ENCODE results near the gene GPC2.
A peak's percentile ranks its signal among the peaks of the same experiment; 100 is the strongest.

GPC2 gene

GRCh38 chr7:100163871-100164270 is 13.3 kb downstream of the GPC2 start:
- no peak overlapping the region for H3K4me2 ChIP-seq (ENCODE audit: low read length)
- H3K4me1 ChIP-seq (ENCODE audit: control insufficient read depth in 1 of 2, insufficient read depth in 2 of 2, low read length in 2 of 2), result peaks cover 4 to 5% of the 10 kb centered on the region in 2 experiments
- no peak overlapping the region for H3K14ac ChIP-seq (ENCODE audit: low read length)
- H4K12ac ChIP-seq (ENCODE audit: low read depth, low read length), result no peak overlapping the region
- no peak overlapping the region for H3K18ac ChIP-seq (ENCODE audit: low read length)
- H4K8ac ChIP-seq (ENCODE audit: low read depth, low read length), result no peak overlapping the region
- no peaks in the 10 kb centered on the region for H3K36me3 ChIP-seq (ENCODE audit: control insufficient read depth in 1 of 2, insufficient read depth in 2 of 2, low read length in 2 of 2)
- no peaks in the 10 kb centered on the region for H3K79me2 ChIP-seq (ENCODE audit: control insufficient read depth, insufficient read depth, low read length, poor library complexity)
- H2BK12ac ChIP-seq (ENCODE audit: low read length), result no peak overlapping the region
- H2AK5ac ChIP-seq (ENCODE audit: low read length), result no peak overlapping the region
- H3K27ac ChIP-seq (ENCODE audit: low read depth, low read length), result no peak overlapping the region
- no peak overlapping the region for H3K9ac ChIP-seq (ENCODE audit: low read length)
- no CpG with 5 or more reads among the region's 5 CpGs for WGBS (ENCODE audit: extremely low coverage, insufficient coverage, insufficient read length)
- H3K9me3 ChIP-seq (ENCODE audit: insufficient read depth, low read depth, low read length), result peaks cover 3% of the 10 kb centered on the region
- H4K91ac ChIP-seq (ENCODE audit: low read depth, low read length), result no peak overlapping the region
- H2BK120ac ChIP-seq (ENCODE audit: insufficient read depth, low read length, poor library complexity), result no peak overlapping the region
- H2AFZ ChIP-seq (ENCODE audit: insufficient read depth, low read length, poor library complexity), result no peak overlapping the region
- peak; percentile 67 to 84 for DNase-seq
- peaks cover under 1% of the 10 kb centered on the region for H3K79me1 ChIP-seq (ENCODE audit: low read length)
- no peak overlapping the region for H2BK5ac ChIP-seq (ENCODE audit: low read depth, low read length, poor library complexity)
- no peak overlapping the region for H3K4ac ChIP-seq (ENCODE audit: low read depth, low read length)
- H3K4me3 ChIP-seq (ENCODE audit: low read depth, low read length), result no peak overlapping the region
- peaks cover 23% of the 10 kb centered on the region for H3K27me3 ChIP-seq (ENCODE audit: insufficient read depth, low read length)
- no peak overlapping the region for H3K23ac ChIP-seq (ENCODE audit: low read length)

GRCh38 chr7:100163006-100163531 is 14.1 kb downstream of the GPC2 start:
- H2AFZ ChIP-seq (ENCODE audit: insufficient read depth, low read length, poor library complexity), result no peak overlapping the region
- no peak overlapping the region for H4K12ac ChIP-seq (ENCODE audit: low read depth, low read length)
- DNase-seq, result peak; percentile 92 to 95
- H2AK5ac ChIP-seq (ENCODE audit: low read length), result no peak overlapping the region
- no peak overlapping the region for H3K4me2 ChIP-seq (ENCODE audit: low read length)
- no peak overlapping the region for H3K23ac ChIP-seq (ENCODE audit: low read length)
- peaks cover 15% of the 10 kb centered on the region for H3K27me3 ChIP-seq (ENCODE audit: insufficient read depth, low read length)
- H3K4me1 ChIP-seq (ENCODE audit: control insufficient read depth in 1 of 2, insufficient read depth in 2 of 2, low read length in 2 of 2), result peaks cover 4 to 5% of the 10 kb centered on the region in 2 experiments
- no CpG with 5 or more reads among the region's 6 CpGs for WGBS (ENCODE audit: extremely low coverage, insufficient coverage, insufficient read length)
- H4K91ac ChIP-seq (ENCODE audit: low read depth, low read length), result no peak overlapping the region
- H3K4ac ChIP-seq (ENCODE audit: low read depth, low read length), result no peak overlapping the region
- no peak overlapping the region for H2BK120ac ChIP-seq (ENCODE audit: insufficient read depth, low read length, poor library complexity)
- H3K9ac ChIP-seq (ENCODE audit: low read length), result no peak overlapping the region
- no peak overlapping the region for H4K8ac ChIP-seq (ENCODE audit: low read depth, low read length)
- no peak overlapping the region for H3K14ac ChIP-seq (ENCODE audit: low read length)
- no peak overlapping the region for H3K18ac ChIP-seq (ENCODE audit: low read length)
- peaks cover 3% of the 10 kb centered on the region for H3K9me3 ChIP-seq (ENCODE audit: insufficient read depth, low read depth, low read length)
- H2BK5ac ChIP-seq (ENCODE audit: low read depth, low read length, poor library complexity), result no peak overlapping the region
- no peak overlapping the region for H2BK12ac ChIP-seq (ENCODE audit: low read length)
- no peak overlapping the region for H3K4me3 ChIP-seq (ENCODE audit: low read depth, low read length)
- H3K79me1 ChIP-seq (ENCODE audit: low read length), result peaks cover 8% of the 10 kb centered on the region
- H3K79me2 ChIP-seq (ENCODE audit: control insufficient read depth, insufficient read depth, low read length, poor library complexity), result peaks cover 4% of the 10 kb centered on the region
- H3K36me3 ChIP-seq (ENCODE audit: control insufficient read depth in 1 of 2, insufficient read depth in 2 of 2, low read length in 2 of 2), result no peaks in the 10 kb centered on the region
- no peak overlapping the region for H3K27ac ChIP-seq (ENCODE audit: low read depth, low read length)

- Histone ChIP-seq H3K79me1 (ENCODE audit: low read length) (peaks cover 10% of the 10 kb centered on the region), H4K91ac (ENCODE audit: low read depth, low read length) (no peak overlapping the region), H2BK12ac (ENCODE audit: low read length) (no peak overlapping the region), H3K18ac (ENCODE audit: low read length) (no peak overlapping the region), H3K36me3 (ENCODE audit: control insufficient read depth in 1 of 2, insufficient read depth in 2 of 2, low read length in 2 of 2) (peaks cover 18 to 22% of the 10 kb centered on the region in 2 experiments), H2AFZ (ENCODE audit: insufficient read depth, low read length, poor library complexity) (no peak overlapping the region), H2AK5ac (ENCODE audit: low read length) (no peak overlapping the region), H3K4me1 (ENCODE audit: control insufficient read depth in 1 of 2, insufficient read depth in 2 of 2, low read length in 2 of 2) (peaks cover 12 to 19% of the 10 kb centered on the region in 2 experiments), H4K12ac (ENCODE audit: low read depth, low read length) (no peak overlapping the region), H3K79me2 (ENCODE audit: control insufficient read depth, insufficient read depth, low read length, poor library complexity) (peaks cover 4% of the 10 kb centered on the region), H3K23ac (ENCODE audit: low read length) (no peak overlapping the region), H3K4ac (ENCODE audit: low read depth, low read length) (no peak overlapping the region), H3K9ac (ENCODE audit: low read length) (no peak overlapping the region), H3K14ac (ENCODE audit: low read length) (no peak overlapping the region), H3K9me3 (ENCODE audit: insufficient read depth, low read depth, low read length) (peaks cover 4% of the 10 kb centered on the region), H2BK5ac (ENCODE audit: low read depth, low read length, poor library complexity) (no peak overlapping the region), H3K27me3 (ENCODE audit: insufficient read depth, low read length) (no peaks in the 10 kb centered on the region), H2BK120ac (ENCODE audit: insufficient read depth, low read length, poor library complexity) (no peak overlapping the region), H4K8ac (ENCODE audit: low read depth, low read length) (no peak overlapping the region), H3K4me3 (ENCODE audit: low read depth, low read length) (no peak overlapping the region), H3K4me2 (ENCODE audit: low read length) (no peak overlapping the region), H3K27ac (ENCODE audit: low read depth, low read length) (no peak overlapping the region)
- no peak for DNase-seq
- no CpG with 5 or more reads among the region's 18 CpGs for WGBS (ENCODE audit: extremely low coverage, insufficient coverage, insufficient read length)
These were observed 17.1 kb downstream of the GPC2 start for GRCh38 chr7:100160067-100160466.

- Histone ChIP-seq H4K8ac (ENCODE audit: low read depth, low read length) (peak overlapping the region; percentile 92), H3K9ac (ENCODE audit: low read length) (peak overlapping the region; percentile 44), H3K23ac (ENCODE audit: low read length) (no peak overlapping the region), H4K12ac (ENCODE audit: low read depth, low read length) (peak overlapping the region; percentile 49), H3K79me2 (ENCODE audit: control insufficient read depth, insufficient read depth, low read length, poor library complexity) (peaks cover 4% of the 10 kb centered on the region), H2BK5ac (ENCODE audit: low read depth, low read length, poor library complexity) (no peak overlapping the region), H3K4ac (ENCODE audit: low read depth, low read length) (no peak overlapping the region), H4K91ac (ENCODE audit: low read depth, low read length) (peak overlapping the region; percentile 65), H2AFZ (ENCODE audit: insufficient read depth, low read length, poor library complexity) (peak overlapping the region; percentile 70), H3K4me3 (ENCODE audit: low read depth, low read length) (peak overlapping the region; percentile 72), H3K9me3 (ENCODE audit: insufficient read depth, low read depth, low read length) (peaks cover 4% of the 10 kb centered on the region), H2BK12ac (ENCODE audit: low read length) (no peak overlapping the region), H3K4me1 (ENCODE audit: control insufficient read depth in 1 of 2, insufficient read depth in 2 of 2, low read length in 2 of 2) (peaks cover 12 to 19% of the 10 kb centered on the region in 2 experiments), H3K18ac (ENCODE audit: low read length) (no peak overlapping the region), H2BK120ac (ENCODE audit: insufficient read depth, low read length, poor library complexity) (no peak overlapping the region), H3K27ac (ENCODE audit: low read depth, low read length) (peak overlapping the region; percentile 53), H3K79me1 (ENCODE audit: low read length) (peaks cover 10% of the 10 kb centered on the region), H3K36me3 (ENCODE audit: control insufficient read depth in 1 of 2, insufficient read depth in 2 of 2, low read length in 2 of 2) (peaks cover 26 to 28% of the 10 kb centered on the region in 2 experiments), H2AK5ac (ENCODE audit: low read length) (no peak overlapping the region), H3K27me3 (ENCODE audit: insufficient read depth, low read length) (no peaks in the 10 kb centered on the region), H3K4me2 (ENCODE audit: low read length) (peak overlapping the region; percentile 94), H3K14ac (ENCODE audit: low read length) (peak overlapping the region; percentile 53)
- WGBS (ENCODE audit: extremely low coverage, insufficient coverage, insufficient read length), result no CpG with 5 or more reads among the region's 7 CpGs
- DNase-seq, result no peak
These were observed 18.0 kb downstream of the GPC2 start for GRCh38 chr7:100159099-100159623.
